K562 (cell line): ENCODE measurements around the gene TRIM44.

Experiments used
- BHLHE40 ChIP-seq: IDR thresholded peaks from 2 replicates; pipeline ENCODE4 v1.6.1; 2011; ENCODE audit warnings: low read length, improper control_type of control experiment
- MYC ChIP-seq, 2 experiments: fragments of 250-450 bp in 1 of 2; sonication (Bioruptor Pico) in 1 of 2; IDR thresholded peaks; 2 replicates each; pipeline versions ENCODE4 v1.5.1 to v1.6.1; 2012 to 2021; ENCODE audit warnings: low read depth in 2 of 2, borderline replicate concordance in 1 of 2, improper control_type of control experiment in 1 of 2, low read length in 1 of 2, mild to moderate bottlenecking in 1 of 2, moderate library complexity in 1 of 2
- SMARCA5 ChIP-seq: fragments of 450-650 bp; IDR thresholded peaks from 2 replicates; pipeline ENCODE4 v1.6.1; 2016
- STAT6 ChIP-seq: sonication (generic); formaldehyde crosslinking; IDR thresholded peaks from 2 replicates; pipeline ENCODE4 v1.8.1; 2023; ENCODE audit warnings: mild to moderate bottlenecking, missing genetic modification reagents
- ZNF324 ChIP-seq: fragments of 250-450 bp; sonication (Bioruptor Pico); IDR thresholded peaks from 2 replicates; pipeline ENCODE4 v1.4.0; 2020; ENCODE audit warnings: mild to moderate bottlenecking

- TF ChIP-seq SMARCA5 (no peak), BHLHE40 (no peak), ZNF324 (no peak), STAT6 (no peak), MYC (IDR thresholded peaks at IDR 0.05; ENCODE audit: low read depth, low read length) (no peak), MYC (CRISPR knock-in tag; IDR thresholded peaks at IDR 0.05; ENCODE audit: borderline replicate concordance, low read depth) (no peak)
These were observed 140.5 kb downstream of the TRIM44 start for GRCh38 chr11:35803115-35803514.
